Measurements from ENCODE around the gene DOCK3. TPM values are rescaled to one million over a fixed set of nuclear protein-coding genes. Genes with fewer than 3 reads are reported as not detected.
"Not testable (repeated sequence)": the region's sequence is repeated elsewhere in the genome, so short reads cannot be mapped to it uniquely, and the experiment has no call there.

Gene DOCK3
- total RNA-seq, 1 experiment from 2014 or later = 0.12 TPM

GRCh38 chr3:50805321-50805720, 130.6 kb downstream of the DOCK3 start:
- DNase-seq (ENCODE audit: low spot score) = no peak

- no peak for DNase-seq (ENCODE audit: low spot score)
Measured at GRCh38 chr3:50806031-50806430, 131.3 kb downstream of the DOCK3 start.

GRCh38 chr3:50806806-50807205, 132.1 kb downstream of the DOCK3 start:
- DNase-seq (ENCODE audit: low spot score) = no peak

GRCh38 chr3:50807266-50807665, 132.5 kb downstream of the DOCK3 start:
- DNase-seq (ENCODE audit: low spot score) = no peak

GRCh38 chr3:50811893-50812292, 137.2 kb downstream of the DOCK3 start:
- no peak for DNase-seq (ENCODE audit: low spot score)

GRCh38 chr3:50815844-50816243, 141.1 kb downstream of the DOCK3 start:
- DNase-seq (ENCODE audit: low spot score) = no peak

GRCh38 chr3:50816894-50817293, 142.2 kb downstream of the DOCK3 start:
- DNase-seq (ENCODE audit: low spot score) = no peak

GRCh38 chr3:50817756-50818529, 143.2 kb downstream of the DOCK3 start:
- no peak for DNase-seq (ENCODE audit: low spot score)

GRCh38 chr3:50819882-50820281, 145.2 kb downstream of the DOCK3 start:
- no peak for DNase-seq (ENCODE audit: low spot score)

- no peak for DNase-seq (ENCODE audit: low spot score)
Measured at GRCh38 chr3:50825841-50826240, 151.1 kb downstream of the DOCK3 start.

- no peak for DNase-seq (ENCODE audit: low spot score)
Measured at GRCh38 chr3:50830451-50830850, 155.7 kb downstream of the DOCK3 start.

GRCh38 chr3:50831009-50831408, 156.3 kb downstream of the DOCK3 start:
- not testable (repeated sequence) for DNase-seq (ENCODE audit: low spot score)

GRCh38 chr3:50840983-50841489, 166.3 kb downstream of the DOCK3 start:
- DNase-seq (ENCODE audit: low spot score) = no peak

- DNase-seq (ENCODE audit: low spot score) = no peak
Measured at GRCh38 chr3:50848308-50848707, 173.6 kb downstream of the DOCK3 start.

GRCh38 chr3:50850639-50851511, 176.1 kb downstream of the DOCK3 start:
- no peak for DNase-seq (ENCODE audit: low spot score)

- DNase-seq (ENCODE audit: low spot score) = no peak
Measured at GRCh38 chr3:50853936-50854335, 179.2 kb downstream of the DOCK3 start.

- no peak for DNase-seq (ENCODE audit: low spot score)
Measured at GRCh38 chr3:50862221-50862620, 187.5 kb downstream of the DOCK3 start.

- no peak for DNase-seq (ENCODE audit: low spot score)
Measured at GRCh38 chr3:50873376-50874157, 198.8 kb downstream of the DOCK3 start.

GRCh38 chr3:50874876-50875275, 200.1 kb downstream of the DOCK3 start:
- not testable (repeated sequence) for DNase-seq (ENCODE audit: low spot score)

- DNase-seq (ENCODE audit: low spot score) = no peak
Measured at GRCh38 chr3:50876947-50877346, 202.2 kb downstream of the DOCK3 start.

GRCh38 chr3:50882733-50883132, 208.0 kb downstream of the DOCK3 start:
- DNase-seq (ENCODE audit: low spot score) = not testable (repeated sequence)

GRCh38 chr3:50883755-50884154, 209.0 kb downstream of the DOCK3 start:
- DNase-seq (ENCODE audit: low spot score) = no peak

Measured in H4 (cell line).